HepG2 (cell line): ENCODE data around the gene STUB1. TPM values are rescaled to one million over a fixed set of nuclear protein-coding genes. Genes with fewer than 3 reads are reported as not detected.

Source experiments
- ARHGAP35 ChIP-seq: sonication (generic); formaldehyde crosslinking; IDR thresholded peaks from 2 replicates; pipeline ENCODE4 v1.9.0; 2022; ENCODE audit warnings: mild to moderate bottlenecking, inconsistent platforms, moderate library complexity, missing genetic modification reagents, borderline replicate concordance
- CREM ChIP-seq, 2 experiments: sonication (generic) in 1 of 2; formaldehyde crosslinking in 1 of 2; IDR thresholded peaks; 2 replicates each; pipeline versions ENCODE4 v1.4.0 to v1.6.1; 2016 to 2020; ENCODE audit warnings: antibody characterized with exemption in 1 of 2, mild to moderate bottlenecking in 1 of 2, missing genetic modification reagents in 1 of 2
- DMAP1 ChIP-seq: IDR thresholded peaks from 2 replicates; pipeline ENCODE4 v1.6.1; 2016
- HHEX ChIP-seq: IDR thresholded peaks from 2 replicates; pipeline ENCODE4 v1.6.1; 2016; ENCODE audit warnings: control low read depth
- HOXA3 ChIP-seq: sonication (generic); formaldehyde crosslinking; IDR thresholded peaks from 2 replicates; pipeline ENCODE4 v1.5.0; 2020; ENCODE audit warnings: missing genetic modification reagents
- NCOA1 ChIP-seq: sonication (generic); formaldehyde crosslinking; IDR thresholded peaks from 2 replicates; pipeline ENCODE4 v1.9.0; 2021; ENCODE audit warnings: missing genetic modification reagents
- NFKBIZ ChIP-seq: IDR thresholded peaks from 2 replicates; pipeline ENCODE4 v1.6.1; 2018; ENCODE audit warnings: missing genetic modification reagents, missing compliant biosample characterization
- PCBP2 ChIP-seq: fragments of 200-400 bp; formaldehyde crosslinking; optimal IDR thresholded peaks from 2 replicates; pipeline ENCODE3; 2018; ENCODE audit warnings: low read length, low read depth; ENCODE audit not compliant: poor library complexity, severe bottlenecking
- PRMT3 ChIP-seq: sonication (generic); formaldehyde crosslinking; IDR thresholded peaks from 2 replicates; pipeline ENCODE4 v1.8.1; 2022; ENCODE audit warnings: low read depth, mild to moderate bottlenecking, moderate library complexity, missing genetic modification reagents, borderline replicate concordance
- REPIN1 ChIP-seq: sonication (generic); formaldehyde crosslinking; IDR thresholded peaks from 2 replicates; pipeline ENCODE4 v1.8.0; 2022; ENCODE audit warnings: missing genetic modification reagents, low read depth, mild to moderate bottlenecking, borderline replicate concordance
- RFXAP ChIP-seq: sonication (generic); formaldehyde crosslinking; IDR thresholded peaks from 2 replicates; pipeline ENCODE4 v1.4.0; 2020; ENCODE audit warnings: missing genetic modification reagents, borderline replicate concordance
- SNAI1 ChIP-seq: sonication (generic); formaldehyde crosslinking; IDR thresholded peaks from 2 replicates; pipeline ENCODE4 v1.5.0; 2020; ENCODE audit warnings: mild to moderate bottlenecking, missing genetic modification reagents, borderline replicate concordance
- STAG1 ChIP-seq: sonication (generic); formaldehyde crosslinking; IDR thresholded peaks from 2 replicates; pipeline ENCODE4 v1.4.0; 2020; ENCODE audit warnings: missing genetic modification reagents
- ZFP41 ChIP-seq: sonication (generic); formaldehyde crosslinking; IDR thresholded peaks from 2 replicates; pipeline ENCODE4 v1.4.0; 2020; ENCODE audit warnings: mild to moderate bottlenecking, missing genetic modification reagents, borderline replicate concordance
- ZNF547 ChIP-seq: sonication (generic); formaldehyde crosslinking; IDR thresholded peaks from 2 replicates; pipeline ENCODE4 v1.5.1; 2020; ENCODE audit warnings: mild to moderate bottlenecking, missing genetic modification reagents
- ZNF672 ChIP-seq: sonication (generic); formaldehyde crosslinking; IDR thresholded peaks from 2 replicates; pipeline ENCODE4 v1.8.1; 2022; ENCODE audit warnings: missing genetic modification reagents
- polyA plus RNA-seq, 8 experiments: library from polyadenylated mRNA; depleted of rRNA in 3 of 8; stranded (reverse) in 7 of 8; unstranded in 1 of 8; fragments of >200 nt; fragmentation: Illumina TruSeq in 4 of 8; extraction: Trizol in 4 of 8; gene quantifications; 2 replicates each; pipeline versions ENCODE4 v1.2.1 to v1.2.3, GENCODE V29; 2011 to 2016; ENCODE audit warnings: low read depth in 4 of 8, missing spikeins in 1 of 8, mixed read lengths in 1 of 8; ENCODE audit not compliant: insufficient read depth in 1 of 8
- total RNA-seq, 5 experiments: library from RNA; depleted of rRNA; stranded (reverse); fragments of >200 nt; fragmentation: Illumina TruSeq; extraction: Trizol; gene quantifications; 2 replicates each; pipeline ENCODE4 v1.2.3, GENCODE V29; 2016; ENCODE audit warnings: low read depth in 1 of 5
- TF ChIP-seq, protein P1 (sequence below): sonication (generic); formaldehyde crosslinking; conservative IDR thresholded peaks from 2 replicates; pipeline ENCODE4 v1.4.0; 2020; ENCODE audit warnings: missing genetic modification reagents
- TF ChIP-seq, protein P2 (sequence below): sonication (generic); formaldehyde crosslinking; IDR thresholded peaks from 2 replicates; pipeline ENCODE4; 2020; ENCODE audit warnings: missing genetic modification reagents, mild to moderate bottlenecking, borderline replicate concordance
- TF ChIP-seq, protein P3 (sequence below), 2 experiments: sonication (generic) in 1 of 2; formaldehyde crosslinking in 1 of 2; IDR thresholded peaks; 2 replicates each; pipeline versions ENCODE4 v1.5.1 to v1.6.1; 2011 to 2020; ENCODE audit warnings: borderline replicate concordance in 1 of 2, low read depth in 1 of 2, low read length in 1 of 2, mild to moderate bottlenecking in 1 of 2, missing genetic modification reagents in 1 of 2, moderate library complexity in 1 of 2
- TF ChIP-seq, protein P4 (sequence below): sonication (generic); formaldehyde crosslinking; IDR thresholded peaks from 2 replicates; pipeline ENCODE4 v1.8.1; 2023; ENCODE audit warnings: mild to moderate bottlenecking, missing genetic modification reagents, borderline replicate concordance
- TF ChIP-seq, protein P5 (sequence below): sonication (generic); formaldehyde crosslinking; IDR thresholded peaks from 2 replicates; pipeline ENCODE4 v1.5.1; 2020; ENCODE audit warnings: mild to moderate bottlenecking, missing genetic modification reagents, borderline replicate concordance

The STUB1 gene
- total and polyA plus RNA-seq, 2 of the 13 experiments (the other 11 are each of a cell fraction or from before 2014, with no cell fraction given) = 52.9 to 78.2 TPM

DNA sequence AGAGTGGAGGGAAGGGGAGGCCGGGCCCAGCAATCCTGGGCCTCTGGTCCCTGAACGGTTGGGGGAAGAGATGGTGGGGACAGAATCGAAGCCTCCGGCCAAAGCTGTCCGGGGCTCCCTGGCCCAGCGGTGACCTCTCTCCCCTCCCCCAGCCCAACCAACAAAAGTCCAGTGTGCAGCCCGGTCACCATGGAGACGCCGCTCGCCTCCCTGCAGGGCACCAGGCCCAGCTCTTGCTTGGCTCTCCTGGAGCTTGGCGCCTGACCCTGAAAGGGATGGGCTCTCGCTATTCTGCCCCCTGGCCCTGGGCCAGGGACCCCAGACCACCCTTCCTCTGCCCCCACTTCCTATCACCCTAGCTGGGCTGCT lies 36.0 kb downstream of the STUB1 start (continued):
- no peak for TF ChIP-seq PRMT3 (CRISPR knock-in tag)
- TF ChIP-seq, protein P1, sequence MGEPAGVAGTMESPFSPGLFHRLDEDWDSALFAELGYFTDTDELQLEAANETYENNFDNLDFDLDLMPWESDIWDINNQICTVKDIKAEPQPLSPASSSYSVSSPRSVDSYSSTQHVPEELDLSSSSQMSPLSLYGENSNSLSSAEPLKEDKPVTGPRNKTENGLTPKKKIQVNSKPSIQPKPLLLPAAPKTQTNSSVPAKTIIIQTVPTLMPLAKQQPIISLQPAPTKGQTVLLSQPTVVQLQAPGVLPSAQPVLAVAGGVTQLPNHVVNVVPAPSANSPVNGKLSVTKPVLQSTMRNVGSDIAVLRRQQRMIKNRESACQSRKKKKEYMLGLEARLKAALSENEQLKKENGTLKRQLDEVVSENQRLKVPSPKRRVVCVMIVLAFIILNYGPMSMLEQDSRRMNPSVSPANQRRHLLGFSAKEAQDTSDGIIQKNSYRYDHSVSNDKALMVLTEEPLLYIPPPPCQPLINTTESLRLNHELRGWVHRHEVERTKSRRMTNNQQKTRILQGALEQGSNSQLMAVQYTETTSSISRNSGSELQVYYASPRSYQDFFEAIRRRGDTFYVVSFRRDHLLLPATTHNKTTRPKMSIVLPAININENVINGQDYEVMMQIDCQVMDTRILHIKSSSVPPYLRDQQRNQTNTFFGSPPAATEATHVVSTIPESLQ (CRISPR knock-in tag) = no peak
- TF ChIP-seq REPIN1 (CRISPR knock-in tag) = 0 out of 2 replicates have a peak, but pooled peaks have one; percentile 2
- no peak for TF ChIP-seq HOXA3 (CRISPR knock-in tag)
- no peak for TF ChIP-seq STAG1 (CRISPR knock-in tag)
- no peak for TF ChIP-seq ZFP41 (CRISPR knock-in tag)
- no peak for TF ChIP-seq HHEX (CRISPR knock-in tag)
- no peak for TF ChIP-seq SNAI1
- TF ChIP-seq, protein P2, sequence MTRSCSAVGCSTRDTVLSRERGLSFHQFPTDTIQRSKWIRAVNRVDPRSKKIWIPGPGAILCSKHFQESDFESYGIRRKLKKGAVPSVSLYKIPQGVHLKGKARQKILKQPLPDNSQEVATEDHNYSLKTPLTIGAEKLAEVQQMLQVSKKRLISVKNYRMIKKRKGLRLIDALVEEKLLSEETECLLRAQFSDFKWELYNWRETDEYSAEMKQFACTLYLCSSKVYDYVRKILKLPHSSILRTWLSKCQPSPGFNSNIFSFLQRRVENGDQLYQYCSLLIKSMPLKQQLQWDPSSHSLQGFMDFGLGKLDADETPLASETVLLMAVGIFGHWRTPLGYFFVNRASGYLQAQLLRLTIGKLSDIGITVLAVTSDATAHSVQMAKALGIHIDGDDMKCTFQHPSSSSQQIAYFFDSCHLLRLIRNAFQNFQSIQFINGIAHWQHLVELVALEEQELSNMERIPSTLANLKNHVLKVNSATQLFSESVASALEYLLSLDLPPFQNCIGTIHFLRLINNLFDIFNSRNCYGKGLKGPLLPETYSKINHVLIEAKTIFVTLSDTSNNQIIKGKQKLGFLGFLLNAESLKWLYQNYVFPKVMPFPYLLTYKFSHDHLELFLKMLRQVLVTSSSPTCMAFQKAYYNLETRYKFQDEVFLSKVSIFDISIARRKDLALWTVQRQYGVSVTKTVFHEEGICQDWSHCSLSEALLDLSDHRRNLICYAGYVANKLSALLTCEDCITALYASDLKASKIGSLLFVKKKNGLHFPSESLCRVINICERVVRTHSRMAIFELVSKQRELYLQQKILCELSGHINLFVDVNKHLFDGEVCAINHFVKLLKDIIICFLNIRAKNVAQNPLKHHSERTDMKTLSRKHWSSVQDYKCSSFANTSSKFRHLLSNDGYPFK (CRISPR knock-in tag) = 0 out of 2 replicates have a peak, but pooled peaks have one; percentile 41
- no peak for TF ChIP-seq ARHGAP35
- no peak for TF ChIP-seq NFKBIZ (CRISPR knock-in tag)
- no peak for TF ChIP-seq CREM (IDR thresholded peaks at IDR 0.05)
- no peak for TF ChIP-seq CREM (CRISPR knock-in tag; IDR thresholded peaks at IDR 0.05)
- TF ChIP-seq, protein P3, sequence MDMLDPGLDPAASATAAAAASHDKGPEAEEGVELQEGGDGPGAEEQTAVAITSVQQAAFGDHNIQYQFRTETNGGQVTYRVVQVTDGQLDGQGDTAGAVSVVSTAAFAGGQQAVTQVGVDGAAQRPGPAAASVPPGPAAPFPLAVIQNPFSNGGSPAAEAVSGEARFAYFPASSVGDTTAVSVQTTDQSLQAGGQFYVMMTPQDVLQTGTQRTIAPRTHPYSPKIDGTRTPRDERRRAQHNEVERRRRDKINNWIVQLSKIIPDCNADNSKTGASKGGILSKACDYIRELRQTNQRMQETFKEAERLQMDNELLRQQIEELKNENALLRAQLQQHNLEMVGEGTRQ (IDR thresholded peaks at IDR 0.05; ENCODE audit: low read depth, low read length) = no peak
- TF ChIP-seq, protein P3 (CRISPR knock-in tag; IDR thresholded peaks at IDR 0.05; ENCODE audit: borderline replicate concordance) = no peak
- TF ChIP-seq, protein P4, sequence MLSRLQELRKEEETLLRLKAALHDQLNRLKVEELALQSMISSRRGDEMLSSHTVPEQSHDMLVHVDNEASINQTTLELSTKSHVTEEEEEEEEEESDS (CRISPR knock-in tag) = no peak
- TF ChIP-seq RFXAP (CRISPR knock-in tag) = no peak
- TF ChIP-seq DMAP1 (CRISPR knock-in tag) = no peak
- TF ChIP-seq ZNF672 (CRISPR knock-in tag) = no peak
- TF ChIP-seq NCOA1 (CRISPR knock-in tag) = no peak
- no peak; the same call in 1 of the 2 replicates for TF ChIP-seq ZNF547
- TF ChIP-seq PCBP2 = no peak
- TF ChIP-seq, protein P5, sequence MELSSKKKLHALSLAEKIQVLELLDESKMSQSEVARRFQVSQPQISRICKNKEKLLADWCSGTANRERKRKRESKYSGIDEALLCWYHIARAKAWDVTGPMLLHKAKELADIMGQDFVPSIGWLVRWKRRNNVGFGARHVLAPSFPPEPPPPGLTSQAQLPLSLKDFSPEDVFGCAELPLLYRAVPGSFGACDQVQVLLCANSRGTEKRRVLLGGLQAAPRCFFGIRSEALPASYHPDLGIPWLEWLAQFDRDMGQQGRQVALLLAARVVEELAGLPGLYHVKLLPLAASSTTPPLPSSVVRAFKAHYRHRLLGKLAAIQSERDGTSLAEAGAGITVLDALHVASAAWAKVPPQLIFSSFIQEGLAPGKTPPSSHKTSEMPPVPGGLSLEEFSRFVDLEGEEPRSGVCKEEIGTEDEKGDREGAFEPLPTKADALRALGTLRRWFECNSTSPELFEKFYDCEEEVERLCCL = no peak
